GM12801 (cell line): ENCODE data around the gene ELANE.

Experiments used
- TF ChIP-seq, protein P1 (sequence below): IDR thresholded peaks from one replicate; pipeline ENCODE4 v1.5.1; 2011; ENCODE audit warnings: control low read depth; ENCODE audit not compliant: insufficient read length; ENCODE audit errors: extremely low read depth

ELANE gene

GRCh38 chr19:861141-861755, 9.1 kb downstream of the ELANE start:
- TF ChIP-seq, protein P1, sequence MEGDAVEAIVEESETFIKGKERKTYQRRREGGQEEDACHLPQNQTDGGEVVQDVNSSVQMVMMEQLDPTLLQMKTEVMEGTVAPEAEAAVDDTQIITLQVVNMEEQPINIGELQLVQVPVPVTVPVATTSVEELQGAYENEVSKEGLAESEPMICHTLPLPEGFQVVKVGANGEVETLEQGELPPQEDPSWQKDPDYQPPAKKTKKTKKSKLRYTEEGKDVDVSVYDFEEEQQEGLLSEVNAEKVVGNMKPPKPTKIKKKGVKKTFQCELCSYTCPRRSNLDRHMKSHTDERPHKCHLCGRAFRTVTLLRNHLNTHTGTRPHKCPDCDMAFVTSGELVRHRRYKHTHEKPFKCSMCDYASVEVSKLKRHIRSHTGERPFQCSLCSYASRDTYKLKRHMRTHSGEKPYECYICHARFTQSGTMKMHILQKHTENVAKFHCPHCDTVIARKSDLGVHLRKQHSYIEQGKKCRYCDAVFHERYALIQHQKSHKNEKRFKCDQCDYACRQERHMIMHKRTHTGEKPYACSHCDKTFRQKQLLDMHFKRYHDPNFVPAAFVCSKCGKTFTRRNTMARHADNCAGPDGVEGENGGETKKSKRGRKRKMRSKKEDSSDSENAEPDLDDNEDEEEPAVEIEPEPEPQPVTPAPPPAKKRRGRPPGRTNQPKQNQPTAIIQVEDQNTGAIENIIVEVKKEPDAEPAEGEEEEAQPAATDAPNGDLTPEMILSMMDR = no peak

GRCh38 chr19:861756-862580, 9.9 kb downstream of the ELANE start:
- TF ChIP-seq, protein P1 = no peak

- TF ChIP-seq, protein P1 = no peak
These were observed 10.6 kb downstream of the ELANE start for GRCh38 chr19:862581-863314.

DNA sequence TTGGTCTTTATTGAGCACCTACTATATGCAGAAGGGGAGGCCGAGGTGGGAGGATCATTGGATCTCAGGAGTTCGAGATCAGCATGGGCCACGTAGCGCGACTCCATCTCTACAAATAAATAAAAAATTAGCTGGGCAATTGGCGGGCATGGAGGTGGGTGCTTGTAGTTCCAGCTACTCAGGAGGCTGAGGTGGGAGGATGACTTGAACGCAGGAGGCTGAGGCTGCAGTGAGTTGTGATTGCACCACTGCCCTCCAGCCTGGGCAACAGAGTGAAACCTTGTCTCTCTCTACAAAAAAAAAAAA, 11.2 kb downstream of the ELANE start:
- TF ChIP-seq, protein P1 = no peak

- TF ChIP-seq, protein P1 = no peak
These were observed 14.7 kb downstream of the ELANE start for GRCh38 chr19:866769-867300.

GRCh38 chr19:867301-867793, 15.2 kb downstream of the ELANE start:
- TF ChIP-seq, protein P1 = no peak

DNA sequence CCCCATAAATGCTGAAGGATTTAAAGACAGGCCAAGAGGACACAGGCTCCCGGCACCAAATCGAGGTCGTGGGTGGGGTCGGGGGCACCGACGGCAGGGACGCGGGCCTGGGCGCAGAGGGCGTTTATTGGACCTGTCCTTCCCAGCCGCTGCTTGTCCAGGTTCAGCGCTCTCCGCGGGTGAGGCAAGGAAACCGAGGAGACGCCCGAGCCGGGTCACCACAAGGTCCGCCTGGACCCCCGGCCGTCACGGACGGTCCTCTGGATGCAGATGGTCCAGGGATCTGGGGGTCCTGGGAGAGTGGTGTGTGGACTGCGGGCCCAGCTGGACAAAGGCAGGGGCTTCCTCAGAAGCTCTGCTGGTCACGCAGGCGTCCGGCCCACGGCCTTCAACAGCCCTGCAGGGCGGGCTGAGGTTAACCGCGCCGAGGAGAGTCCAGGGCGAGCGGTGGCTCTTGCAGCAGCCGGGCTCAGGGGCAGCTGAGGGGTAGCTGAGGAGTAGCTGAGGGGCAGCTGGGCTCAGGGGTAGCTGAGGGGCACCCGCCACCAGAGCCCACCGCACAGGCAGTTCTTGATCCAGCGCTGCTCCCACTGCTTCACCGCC, 15.9 kb downstream of the ELANE start:
- TF ChIP-seq, protein P1 = no peak
